T-helper 17 cell (primary cell): ENCODE measurements around the gene PLEKHO2. TPM values are rescaled to one million over a fixed set of nuclear protein-coding genes. Genes with fewer than 3 reads are reported as not detected.
A peak's percentile ranks its signal among the peaks of the same experiment; 100 is the strongest.
"Not testable (repeated sequence)": the region's sequence is repeated elsewhere in the genome, so short reads cannot be mapped to it uniquely, and the experiment has no call there.

Experiments
- ATAC-seq: fragments of 150-1000 bp; cut with Tn5 transposase; 2 replicates; pipeline ENCODE4 v1.10.0; 2021; ENCODE audit warnings: mild to moderate bottlenecking, moderate library complexity
- DNase-seq, 3 donors: peaks; one replicate each; pipeline versions ENCODE4 v3.0.0 to v3.0.0-alpha.2; 2020 to 2021
- H3K9me3 ChIP-seq: one replicate; pipeline ENCODE4 v1.7.0; 2013; ENCODE audit warnings: low read length, mild to moderate bottlenecking; ENCODE audit not compliant: control insufficient read depth, poor library complexity, severe bottlenecking
- H3K27ac Mint-ChIP-seq: one replicate; pipeline ENCODE4 v1.8.0; 2022; ENCODE audit warnings: mild to moderate bottlenecking, moderate library complexity, mixed read lengths
- H3K27me3 Mint-ChIP-seq: one replicate; pipeline ENCODE4 v1.8.0; 2022; ENCODE audit warnings: mixed read lengths
- H3K36me3 Mint-ChIP-seq: one replicate; pipeline ENCODE4 v1.8.0; 2022; ENCODE audit warnings: low read depth, mixed read lengths
- H3K4me1 Mint-ChIP-seq: one replicate; pipeline ENCODE4 v1.8.0; 2022; ENCODE audit warnings: mild to moderate bottlenecking, mixed read lengths
- H3K4me3 Mint-ChIP-seq: one replicate; pipeline ENCODE4 v1.8.0; 2022; ENCODE audit warnings: mild to moderate bottlenecking, moderate library complexity, mixed read lengths
- total RNA-seq, 4 donors: library from RNA in 2 of 4; stranded (reverse) in 2 of 4; gene quantifications; one replicate each; pipeline ENCODE4 v1.2.3 and lab custom pipeline; 2022 to 2026

The PLEKHO2 gene
- total RNA-seq, 2 donors from 2014 or later = 16.3 to 18.2 TPM

GRCh38 chr15:64809649-64810496 lies 31.8 kb upstream of the PLEKHO2 start:
- Mint-ChIP-seq H3K27me3 (peaks cover 23% of the 10 kb centered on the region), H3K27ac (no peak overlapping the region), H3K4me3 (no peak overlapping the region), H3K4me1 (peaks cover 3% of the 10 kb centered on the region), H3K36me3 (no peaks in the 10 kb centered on the region)
- DNase-seq = peak; percentile 47 to 56 (median 55)
- ATAC-seq = peak; percentile 66
- H3K9me3 ChIP-seq = no peaks in the 10 kb centered on the region

- DNase-seq = no peak
- no peaks in the 10 kb centered on the region for H3K36me3 Mint-ChIP-seq
- H3K4me3 Mint-ChIP-seq = no peak overlapping the region
- H3K27ac Mint-ChIP-seq = no peak overlapping the region
- no peak for ATAC-seq
- peaks cover 19% of the 10 kb centered on the region for H3K27me3 Mint-ChIP-seq
- no peaks in the 10 kb centered on the region for H3K9me3 ChIP-seq
- H3K4me1 Mint-ChIP-seq = peaks cover 3% of the 10 kb centered on the region
These were observed 31.0 kb upstream of the PLEKHO2 start for GRCh38 chr15:64810497-64811326.

DNA sequence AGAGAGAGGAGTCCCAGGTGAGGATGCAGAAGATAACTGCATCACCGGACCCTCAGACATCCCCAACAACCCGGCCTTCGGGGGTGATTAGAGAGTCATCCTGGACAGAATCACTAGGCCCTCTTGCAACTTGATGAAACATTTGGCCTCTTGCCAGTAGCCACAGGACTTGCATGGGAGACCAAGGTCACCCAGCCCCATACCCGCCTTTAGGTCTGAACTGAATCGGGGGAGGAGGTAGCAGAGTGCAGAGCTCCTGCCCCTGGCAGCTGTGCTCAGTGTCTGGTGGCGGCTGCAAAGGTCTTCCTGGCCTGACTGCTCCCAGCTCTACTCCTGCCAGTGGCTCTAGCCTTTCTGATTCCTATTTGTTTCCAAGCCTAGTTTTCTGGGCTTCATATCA lies 28.6 kb upstream of the PLEKHO2 start:
- no peak for ATAC-seq
- H3K36me3 Mint-ChIP-seq = no peaks in the 10 kb centered on the region
- no peak overlapping the region for H3K4me3 Mint-ChIP-seq
- no peaks in the 10 kb centered on the region for H3K9me3 ChIP-seq
- H3K27ac Mint-ChIP-seq = no peak overlapping the region
- H3K4me1 Mint-ChIP-seq = peaks cover 3% of the 10 kb centered on the region
- no peak for DNase-seq
- peaks cover 7% of the 10 kb centered on the region for H3K27me3 Mint-ChIP-seq

DNA sequence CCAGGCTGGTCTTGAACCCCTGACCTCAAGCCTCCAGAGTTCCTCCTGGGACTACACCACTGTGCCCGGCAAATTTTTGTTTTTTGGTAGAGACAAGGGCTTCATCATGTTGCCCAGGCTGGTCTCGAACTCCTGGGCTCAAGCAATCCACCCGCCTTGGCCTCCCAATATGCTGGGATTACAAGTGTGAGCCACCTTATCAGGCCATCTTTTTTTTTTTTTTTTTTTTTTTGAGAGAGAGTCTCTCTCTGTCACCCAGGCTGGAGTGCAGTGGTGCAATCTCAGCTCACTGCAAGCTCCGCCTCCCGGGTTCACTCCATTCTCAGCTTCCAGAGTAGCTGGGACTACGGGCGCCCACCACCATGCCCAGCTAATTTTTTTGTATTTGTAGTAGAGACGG lies 27.4 kb upstream of the PLEKHO2 start:
- not testable (repeated sequence) for ATAC-seq, H3K36me3 Mint-ChIP-seq

DNA sequence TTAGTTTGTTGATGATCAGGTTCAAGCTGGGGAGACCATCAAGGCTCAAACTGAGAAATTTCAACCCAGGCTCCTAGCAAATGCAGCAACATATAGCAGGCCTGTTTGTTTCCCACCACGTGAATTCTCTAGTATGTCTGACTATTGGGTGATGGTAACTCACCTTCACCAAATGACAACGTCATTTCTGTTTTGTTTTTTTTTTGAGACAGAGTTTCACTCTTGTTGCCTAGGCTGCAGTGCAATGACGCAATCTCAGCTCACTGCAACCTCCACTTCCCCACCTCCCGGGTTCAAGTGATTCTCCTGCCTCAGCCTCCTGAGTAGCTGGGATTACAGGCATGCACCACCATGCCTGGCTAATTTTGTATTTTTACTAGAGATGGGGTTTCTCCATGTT lies 26.8 kb upstream of the PLEKHO2 start:
- not testable (repeated sequence) for H3K27ac Mint-ChIP-seq, H3K9me3 ChIP-seq, H3K36me3 Mint-ChIP-seq, H3K4me3 Mint-ChIP-seq, H3K27me3 Mint-ChIP-seq, ATAC-seq, H3K4me1 Mint-ChIP-seq, DNase-seq

More for the DNA sequence above, 27.4 kb upstream of the PLEKHO2 start:
- not testable (repeated sequence) for H3K27me3 Mint-ChIP-seq, H3K4me1 Mint-ChIP-seq, H3K9me3 ChIP-seq, H3K4me3 Mint-ChIP-seq, DNase-seq, H3K27ac Mint-ChIP-seq

DNA sequence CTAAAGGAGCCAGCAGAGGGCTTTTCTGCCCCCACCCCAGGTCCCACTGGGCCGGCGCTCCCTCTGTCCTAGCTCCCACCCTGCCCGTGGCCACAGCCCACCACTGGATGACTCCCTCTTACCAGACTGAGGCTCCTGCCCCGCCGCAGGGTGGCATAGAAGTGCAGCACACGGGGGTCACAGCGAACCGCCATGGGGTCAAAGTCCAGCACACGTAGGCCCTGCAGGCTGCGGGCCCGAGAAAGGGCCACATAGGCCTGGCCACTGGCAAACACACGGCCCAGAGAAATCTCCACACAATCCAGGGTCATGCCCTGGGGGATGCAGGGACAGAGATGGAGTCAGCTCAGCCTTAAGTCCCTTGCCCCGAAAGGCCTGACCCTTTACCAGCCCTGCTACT lies 25.3 kb upstream of the PLEKHO2 start:
- no peak for DNase-seq
- Mint-ChIP-seq H3K4me1 (peaks cover 2% of the 10 kb centered on the region), H3K4me3 (no peak overlapping the region), H3K27ac (no peak overlapping the region), H3K36me3 (no peaks in the 10 kb centered on the region), H3K27me3 (no peaks in the 10 kb centered on the region)
- ATAC-seq = no peak
- H3K9me3 ChIP-seq = no peaks in the 10 kb centered on the region

GRCh38 chr15:64824929-64825430 lies 16.7 kb upstream of the PLEKHO2 start:
- peaks cover 37% of the 10 kb centered on the region for H3K4me1 Mint-ChIP-seq
- H3K9me3 ChIP-seq = no peaks in the 10 kb centered on the region
- peaks cover 3% of the 10 kb centered on the region for H3K36me3 Mint-ChIP-seq
- DNase-seq (no peak), ATAC-seq (peak; percentile 18)
- no peak overlapping the region for H3K27ac Mint-ChIP-seq
- H3K27me3 Mint-ChIP-seq = peaks cover 10% of the 10 kb centered on the region
- H3K4me3 Mint-ChIP-seq = peak overlapping the region; percentile 87

DNA sequence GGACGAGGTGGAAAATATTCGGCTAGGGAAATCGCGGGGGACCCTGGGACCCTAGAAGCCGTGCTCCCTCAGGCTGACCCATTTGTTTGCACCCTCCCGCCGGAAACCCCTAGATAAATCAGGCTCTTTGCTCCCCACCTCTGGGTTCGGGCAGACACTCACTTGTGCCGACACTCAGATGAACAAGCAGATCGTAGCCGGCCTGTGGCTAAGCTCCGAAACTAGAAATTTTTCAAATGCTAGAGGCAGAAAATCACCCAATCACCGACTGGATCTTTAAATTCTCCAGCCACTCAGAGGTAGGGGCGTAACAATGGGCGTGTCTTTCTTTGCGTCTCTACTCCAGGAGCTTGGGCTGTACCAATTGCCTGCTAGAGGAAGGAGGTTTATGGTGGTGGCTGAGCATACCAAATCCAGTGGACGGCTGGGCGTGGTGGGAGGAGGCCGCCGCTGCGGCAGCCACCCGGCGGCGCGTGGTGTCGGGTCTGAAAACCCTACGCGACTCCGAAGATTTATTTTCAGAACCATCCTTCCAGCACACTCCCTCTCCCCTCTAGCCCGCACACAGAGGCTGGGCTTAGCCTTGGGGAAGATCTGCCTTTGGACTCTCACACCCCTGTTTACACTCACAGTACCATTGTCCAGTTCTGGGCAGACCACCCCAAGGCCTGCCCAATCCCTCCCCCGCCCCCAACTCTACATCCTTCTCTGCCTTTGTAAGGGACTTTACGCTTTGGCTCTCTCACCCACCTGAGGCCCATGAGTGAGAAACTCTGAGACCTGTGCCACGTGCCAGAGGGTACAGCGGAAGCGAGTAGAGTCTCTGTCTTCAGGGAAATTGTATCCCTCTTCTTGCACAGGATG lies 16.1 kb upstream of the PLEKHO2 start, which contains the start of gene PIF1:
Gene PIF1 (minus strand): TSS at position 217 of the 864 bp plus-strand sequence. CDS start 1,312 bp downstream, outside the sequence.
- H3K27me3 Mint-ChIP-seq = peaks cover 10% of the 10 kb centered on the region
- ATAC-seq = peak; percentile 98

DNA sequence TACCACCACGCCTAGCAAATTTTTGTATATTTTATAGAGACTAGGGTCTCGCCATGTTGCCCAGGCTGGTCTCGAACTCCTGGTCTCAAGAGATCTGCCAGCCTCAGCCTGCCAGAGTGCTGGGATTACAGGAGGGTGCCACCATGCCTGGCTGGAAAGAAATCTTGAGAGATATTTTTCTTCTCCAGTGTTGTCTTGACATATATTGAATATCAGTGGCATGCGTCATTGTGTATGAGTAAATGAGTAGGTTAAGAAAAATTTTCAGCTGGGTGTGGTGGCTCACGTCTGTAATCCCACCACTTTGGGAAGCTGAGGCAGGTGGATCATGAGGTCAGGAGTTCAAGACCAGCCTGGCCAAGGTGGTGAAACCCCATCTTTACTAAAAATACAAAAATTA lies 12.7 kb upstream of the PLEKHO2 start:
- DNase-seq = no peak
- H3K4me3 Mint-ChIP-seq = no peak overlapping the region
- no peaks in the 10 kb centered on the region for H3K36me3 Mint-ChIP-seq
- H3K9me3 ChIP-seq = no peaks in the 10 kb centered on the region
- no peak for ATAC-seq
- peaks cover 26% of the 10 kb centered on the region for H3K4me1 Mint-ChIP-seq
- H3K27me3 Mint-ChIP-seq = no peaks in the 10 kb centered on the region
- no peak overlapping the region for H3K27ac Mint-ChIP-seq

More for the DNA sequence above, 16.1 kb upstream of the PLEKHO2 start, which contains the start of gene PIF1:
- peak within 1 kb of the TSS; percentile 88 for H3K4me3 Mint-ChIP-seq
- peak; percentile 68 to 79 (median 73) for DNase-seq
- peaks cover 3% of the 10 kb centered on the region for H3K36me3 Mint-ChIP-seq
- H3K27ac Mint-ChIP-seq = no peak within 1 kb of the TSS
- H3K9me3 ChIP-seq = no peaks in the 10 kb centered on the region
- peaks cover 37% of the 10 kb centered on the region for H3K4me1 Mint-ChIP-seq

- H3K36me3 Mint-ChIP-seq = no peaks in the 10 kb centered on the region
- DNase-seq (no peak), ATAC-seq (no peak)
- no peak overlapping the region for H3K4me3 Mint-ChIP-seq
- H3K27ac Mint-ChIP-seq = no peak overlapping the region
- no peaks in the 10 kb centered on the region for H3K27me3 Mint-ChIP-seq
- no peaks in the 10 kb centered on the region for H3K9me3 ChIP-seq
- peaks cover 31% of the 10 kb centered on the region for H3K4me1 Mint-ChIP-seq
These were observed 8.0 kb upstream of the PLEKHO2 start for GRCh38 chr15:64833690-64834089.

- peaks cover 45% of the 10 kb centered on the region for H3K4me1 Mint-ChIP-seq
- H3K9me3 ChIP-seq = no peaks in the 10 kb centered on the region
- H3K4me3 Mint-ChIP-seq = peak overlapping the region; percentile 54
- peak overlapping the region; percentile 79 for H3K27ac Mint-ChIP-seq
- DNase-seq (no peak), ATAC-seq (peak; percentile 2)
- no peaks in the 10 kb centered on the region for H3K36me3 Mint-ChIP-seq
- H3K27me3 Mint-ChIP-seq = no peaks in the 10 kb centered on the region
These were observed 5.6 kb upstream of the PLEKHO2 start for GRCh38 chr15:64836023-64836536.

DNA sequence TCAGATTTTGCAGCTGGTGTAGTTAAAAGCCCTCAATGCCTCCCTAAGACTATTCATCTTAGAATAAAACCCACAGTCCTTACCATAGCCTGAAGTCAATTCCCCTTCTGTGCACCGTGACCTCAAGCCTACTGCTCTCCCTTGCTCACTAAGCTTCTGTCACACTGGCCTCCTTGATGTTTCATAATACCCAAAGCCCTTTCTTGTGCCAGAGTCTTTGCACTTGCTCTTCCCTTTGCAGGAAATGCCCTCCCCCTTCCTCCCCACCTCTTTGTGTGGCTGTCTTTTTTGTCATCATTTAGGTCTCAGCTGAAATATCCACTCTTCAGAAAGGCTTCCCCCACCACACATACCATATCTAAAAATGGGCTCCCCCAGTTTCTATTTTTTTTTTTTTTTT lies 4.2 kb upstream of the PLEKHO2 start:
- peak overlapping the region; percentile 90 for H3K27ac Mint-ChIP-seq
- no peak for ATAC-seq
- no peaks in the 10 kb centered on the region for H3K27me3 Mint-ChIP-seq
- peaks cover 2% of the 10 kb centered on the region for H3K36me3 Mint-ChIP-seq
- DNase-seq = no peak
- peak overlapping the region; percentile 68 for H3K4me3 Mint-ChIP-seq
- H3K4me1 Mint-ChIP-seq = peaks cover 50% of the 10 kb centered on the region
- H3K9me3 ChIP-seq = no peaks in the 10 kb centered on the region
